ENCODE data around the gene GTF3C5. TPM values are rescaled to one million over a fixed set of nuclear protein-coding genes. Genes with fewer than 3 reads are reported as not detected.
A peak's percentile ranks its signal among the peaks of the same experiment; 100 is the strongest.

GTF3C5 gene
- total and polyA plus RNA-seq, 9 of the 15 experiments (the other 6 are each of a cell fraction or from before 2014, with no cell fraction given), result 3.8 to 118 (median 83.7) TPM

DNA sequence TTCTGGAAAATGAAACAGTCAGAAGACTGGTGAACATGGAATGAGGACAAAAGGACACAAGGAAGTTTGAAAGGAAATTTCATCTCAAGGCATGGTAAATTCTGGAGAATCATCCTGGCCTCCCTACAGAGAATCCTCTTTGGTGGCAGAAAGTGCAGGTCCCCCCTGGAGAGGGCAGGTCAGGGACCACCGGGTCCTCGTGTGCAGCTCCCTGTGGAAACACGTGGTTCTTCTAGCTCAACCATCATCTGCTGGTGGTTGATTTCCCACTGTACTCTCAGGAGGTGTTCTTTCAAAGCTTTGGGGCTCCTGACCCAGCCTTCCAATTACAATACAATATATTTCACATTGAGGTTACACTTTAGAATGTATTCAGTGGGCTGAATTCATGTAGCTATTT is 2.6 kb upstream of the GTF3C5 start (continued):
- TF ChIP-seq, protein P1, sequence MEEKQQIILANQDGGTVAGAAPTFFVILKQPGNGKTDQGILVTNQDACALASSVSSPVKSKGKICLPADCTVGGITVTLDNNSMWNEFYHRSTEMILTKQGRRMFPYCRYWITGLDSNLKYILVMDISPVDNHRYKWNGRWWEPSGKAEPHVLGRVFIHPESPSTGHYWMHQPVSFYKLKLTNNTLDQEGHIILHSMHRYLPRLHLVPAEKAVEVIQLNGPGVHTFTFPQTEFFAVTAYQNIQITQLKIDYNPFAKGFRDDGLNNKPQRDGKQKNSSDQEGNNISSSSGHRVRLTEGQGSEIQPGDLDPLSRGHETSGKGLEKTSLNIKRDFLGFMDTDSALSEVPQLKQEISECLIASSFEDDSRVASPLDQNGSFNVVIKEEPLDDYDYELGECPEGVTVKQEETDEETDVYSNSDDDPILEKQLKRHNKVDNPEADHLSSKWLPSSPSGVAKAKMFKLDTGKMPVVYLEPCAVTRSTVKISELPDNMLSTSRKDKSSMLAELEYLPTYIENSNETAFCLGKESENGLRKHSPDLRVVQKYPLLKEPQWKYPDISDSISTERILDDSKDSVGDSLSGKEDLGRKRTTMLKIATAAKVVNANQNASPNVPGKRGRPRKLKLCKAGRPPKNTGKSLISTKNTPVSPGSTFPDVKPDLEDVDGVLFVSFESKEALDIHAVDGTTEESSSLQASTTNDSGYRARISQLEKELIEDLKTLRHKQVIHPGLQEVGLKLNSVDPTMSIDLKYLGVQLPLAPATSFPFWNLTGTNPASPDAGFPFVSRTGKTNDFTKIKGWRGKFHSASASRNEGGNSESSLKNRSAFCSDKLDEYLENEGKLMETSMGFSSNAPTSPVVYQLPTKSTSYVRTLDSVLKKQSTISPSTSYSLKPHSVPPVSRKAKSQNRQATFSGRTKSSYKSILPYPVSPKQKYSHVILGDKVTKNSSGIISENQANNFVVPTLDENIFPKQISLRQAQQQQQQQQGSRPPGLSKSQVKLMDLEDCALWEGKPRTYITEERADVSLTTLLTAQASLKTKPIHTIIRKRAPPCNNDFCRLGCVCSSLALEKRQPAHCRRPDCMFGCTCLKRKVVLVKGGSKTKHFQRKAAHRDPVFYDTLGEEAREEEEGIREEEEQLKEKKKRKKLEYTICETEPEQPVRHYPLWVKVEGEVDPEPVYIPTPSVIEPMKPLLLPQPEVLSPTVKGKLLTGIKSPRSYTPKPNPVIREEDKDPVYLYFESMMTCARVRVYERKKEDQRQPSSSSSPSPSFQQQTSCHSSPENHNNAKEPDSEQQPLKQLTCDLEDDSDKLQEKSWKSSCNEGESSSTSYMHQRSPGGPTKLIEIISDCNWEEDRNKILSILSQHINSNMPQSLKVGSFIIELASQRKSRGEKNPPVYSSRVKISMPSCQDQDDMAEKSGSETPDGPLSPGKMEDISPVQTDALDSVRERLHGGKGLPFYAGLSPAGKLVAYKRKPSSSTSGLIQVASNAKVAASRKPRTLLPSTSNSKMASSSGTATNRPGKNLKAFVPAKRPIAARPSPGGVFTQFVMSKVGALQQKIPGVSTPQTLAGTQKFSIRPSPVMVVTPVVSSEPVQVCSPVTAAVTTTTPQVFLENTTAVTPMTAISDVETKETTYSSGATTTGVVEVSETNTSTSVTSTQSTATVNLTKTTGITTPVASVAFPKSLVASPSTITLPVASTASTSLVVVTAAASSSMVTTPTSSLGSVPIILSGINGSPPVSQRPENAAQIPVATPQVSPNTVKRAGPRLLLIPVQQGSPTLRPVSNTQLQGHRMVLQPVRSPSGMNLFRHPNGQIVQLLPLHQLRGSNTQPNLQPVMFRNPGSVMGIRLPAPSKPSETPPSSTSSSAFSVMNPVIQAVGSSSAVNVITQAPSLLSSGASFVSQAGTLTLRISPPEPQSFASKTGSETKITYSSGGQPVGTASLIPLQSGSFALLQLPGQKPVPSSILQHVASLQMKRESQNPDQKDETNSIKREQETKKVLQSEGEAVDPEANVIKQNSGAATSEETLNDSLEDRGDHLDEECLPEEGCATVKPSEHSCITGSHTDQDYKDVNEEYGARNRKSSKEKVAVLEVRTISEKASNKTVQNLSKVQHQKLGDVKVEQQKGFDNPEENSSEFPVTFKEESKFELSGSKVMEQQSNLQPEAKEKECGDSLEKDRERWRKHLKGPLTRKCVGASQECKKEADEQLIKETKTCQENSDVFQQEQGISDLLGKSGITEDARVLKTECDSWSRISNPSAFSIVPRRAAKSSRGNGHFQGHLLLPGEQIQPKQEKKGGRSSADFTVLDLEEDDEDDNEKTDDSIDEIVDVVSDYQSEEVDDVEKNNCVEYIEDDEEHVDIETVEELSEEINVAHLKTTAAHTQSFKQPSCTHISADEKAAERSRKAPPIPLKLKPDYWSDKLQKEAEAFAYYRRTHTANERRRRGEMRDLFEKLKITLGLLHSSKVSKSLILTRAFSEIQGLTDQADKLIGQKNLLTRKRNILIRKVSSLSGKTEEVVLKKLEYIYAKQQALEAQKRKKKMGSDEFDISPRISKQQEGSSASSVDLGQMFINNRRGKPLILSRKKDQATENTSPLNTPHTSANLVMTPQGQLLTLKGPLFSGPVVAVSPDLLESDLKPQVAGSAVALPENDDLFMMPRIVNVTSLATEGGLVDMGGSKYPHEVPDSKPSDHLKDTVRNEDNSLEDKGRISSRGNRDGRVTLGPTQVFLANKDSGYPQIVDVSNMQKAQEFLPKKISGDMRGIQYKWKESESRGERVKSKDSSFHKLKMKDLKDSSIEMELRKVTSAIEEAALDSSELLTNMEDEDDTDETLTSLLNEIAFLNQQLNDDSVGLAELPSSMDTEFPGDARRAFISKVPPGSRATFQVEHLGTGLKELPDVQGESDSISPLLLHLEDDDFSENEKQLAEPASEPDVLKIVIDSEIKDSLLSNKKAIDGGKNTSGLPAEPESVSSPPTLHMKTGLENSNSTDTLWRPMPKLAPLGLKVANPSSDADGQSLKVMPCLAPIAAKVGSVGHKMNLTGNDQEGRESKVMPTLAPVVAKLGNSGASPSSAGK (IDR thresholded peaks at IDR 0.05), result peak; percentile 59
- TF ChIP-seq MCM2 (IDR thresholded peaks at IDR 0.05; ENCODE audit: low read depth) (no peak), HNRNPL (IDR thresholded peaks at IDR 0.05; ENCODE audit: low read depth, low read length) (no peak), NUFIP1 (IDR thresholded peaks at IDR 0.05; ENCODE audit: partially characterized antibody) (no peak), BCL6 (CRISPR knock-in tag; IDR thresholded peaks at IDR 0.05) (no peak), HLTF (IDR thresholded peaks at IDR 0.05) (no peak), MED1 (CRISPR knock-in tag; IDR thresholded peaks at IDR 0.05; ENCODE audit: borderline replicate concordance) (no peak)
- TF ChIP-seq, protein P2, sequence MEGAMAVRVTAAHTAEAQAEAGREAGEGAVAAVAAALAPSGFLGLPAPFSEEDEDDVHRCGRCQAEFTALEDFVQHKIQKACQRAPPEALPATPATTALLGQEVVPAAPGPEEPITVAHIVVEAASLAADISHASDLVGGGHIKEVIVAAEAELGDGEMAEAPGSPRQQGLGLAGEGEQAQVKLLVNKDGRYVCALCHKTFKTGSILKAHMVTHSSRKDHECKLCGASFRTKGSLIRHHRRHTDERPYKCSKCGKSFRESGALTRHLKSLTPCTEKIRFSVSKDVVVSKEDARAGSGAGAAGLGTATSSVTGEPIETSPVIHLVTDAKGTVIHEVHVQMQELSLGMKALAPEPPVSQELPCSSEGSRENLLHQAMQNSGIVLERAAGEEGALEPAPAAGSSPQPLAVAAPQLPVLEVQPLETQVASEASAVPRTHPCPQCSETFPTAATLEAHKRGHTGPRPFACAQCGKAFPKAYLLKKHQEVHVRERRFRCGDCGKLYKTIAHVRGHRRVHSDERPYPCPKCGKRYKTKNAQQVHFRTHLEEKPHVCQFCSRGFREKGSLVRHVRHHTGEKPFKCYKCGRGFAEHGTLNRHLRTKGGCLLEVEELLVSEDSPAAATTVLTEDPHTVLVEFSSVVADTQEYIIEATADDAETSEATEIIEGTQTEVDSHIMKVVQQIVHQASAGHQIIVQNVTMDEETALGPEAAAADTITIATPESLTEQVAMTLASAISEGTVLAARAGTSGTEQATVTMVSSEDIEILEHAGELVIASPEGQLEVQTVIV (CRISPR knock-in tag; IDR thresholded peaks at IDR 0.05; ENCODE audit: borderline replicate concordance), result no peak
